CMK (cell line): ENCODE measurements around the gene GREB1.

Experiments used
- DNase-seq: peaks from one replicate; pipeline ENCODE4 v3.0.0-alpha.2; 2010; ENCODE audit warnings: low read depth

GREB1 gene

DNA sequence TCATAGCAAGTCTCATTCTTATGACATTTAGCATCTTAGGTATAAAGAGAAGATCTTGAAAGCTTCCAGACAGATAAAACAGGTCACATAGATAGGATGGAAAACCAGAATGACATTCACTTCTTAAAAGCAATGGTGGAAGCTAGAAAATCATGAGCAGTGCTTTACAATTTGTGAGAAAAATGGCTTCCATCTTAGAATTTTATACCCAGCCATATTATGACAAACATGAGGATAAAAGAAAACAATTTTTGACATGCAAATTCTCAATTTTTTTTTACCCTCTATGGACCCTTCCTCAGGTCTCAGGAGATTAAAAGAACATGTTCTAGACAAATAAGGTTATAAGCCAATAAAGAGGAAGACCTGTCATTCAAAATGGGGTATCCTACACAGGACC, 129.0 kb downstream of the GREB1 start:
- DNase-seq = no peak

DNA sequence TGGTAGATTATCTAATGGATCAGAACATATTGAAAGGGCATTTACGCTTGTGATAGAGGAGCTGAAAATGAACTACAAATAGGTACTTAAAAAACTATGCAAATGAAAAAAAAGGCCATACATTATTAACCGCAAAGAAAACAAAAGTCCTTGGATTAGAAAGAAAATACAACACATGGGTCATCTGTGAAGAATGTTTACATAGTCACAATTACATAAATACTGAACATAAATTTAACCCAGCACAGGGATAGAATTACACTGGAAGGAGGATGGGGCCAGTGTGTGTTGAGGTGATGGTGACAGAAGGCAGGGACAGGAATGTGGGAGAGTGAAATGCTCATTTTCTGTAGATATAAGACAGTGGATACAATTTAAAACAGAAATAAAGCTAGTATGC, 129.6 kb downstream of the GREB1 start:
- DNase-seq = no peak

DNA sequence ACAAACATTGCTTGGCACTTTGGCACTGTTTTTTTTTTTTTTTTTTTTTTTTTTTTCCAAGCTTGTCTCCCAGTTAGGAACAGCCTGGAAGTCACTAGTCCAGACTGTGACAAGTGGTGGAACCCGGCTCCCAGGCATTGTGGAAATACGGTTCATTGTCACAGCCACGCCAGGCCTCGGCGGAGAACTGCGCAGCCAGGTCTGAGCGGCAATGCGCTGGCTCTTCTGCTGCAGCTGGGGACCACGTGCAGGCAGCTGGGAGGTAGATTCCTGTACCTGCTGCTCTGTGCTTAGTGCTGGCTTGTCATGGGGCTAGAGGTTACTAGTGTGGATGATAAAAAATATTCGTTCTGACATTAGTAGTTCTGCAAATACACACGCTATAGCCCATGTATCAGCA, 131.2 kb downstream of the GREB1 start:
- no peak for DNase-seq

DNA sequence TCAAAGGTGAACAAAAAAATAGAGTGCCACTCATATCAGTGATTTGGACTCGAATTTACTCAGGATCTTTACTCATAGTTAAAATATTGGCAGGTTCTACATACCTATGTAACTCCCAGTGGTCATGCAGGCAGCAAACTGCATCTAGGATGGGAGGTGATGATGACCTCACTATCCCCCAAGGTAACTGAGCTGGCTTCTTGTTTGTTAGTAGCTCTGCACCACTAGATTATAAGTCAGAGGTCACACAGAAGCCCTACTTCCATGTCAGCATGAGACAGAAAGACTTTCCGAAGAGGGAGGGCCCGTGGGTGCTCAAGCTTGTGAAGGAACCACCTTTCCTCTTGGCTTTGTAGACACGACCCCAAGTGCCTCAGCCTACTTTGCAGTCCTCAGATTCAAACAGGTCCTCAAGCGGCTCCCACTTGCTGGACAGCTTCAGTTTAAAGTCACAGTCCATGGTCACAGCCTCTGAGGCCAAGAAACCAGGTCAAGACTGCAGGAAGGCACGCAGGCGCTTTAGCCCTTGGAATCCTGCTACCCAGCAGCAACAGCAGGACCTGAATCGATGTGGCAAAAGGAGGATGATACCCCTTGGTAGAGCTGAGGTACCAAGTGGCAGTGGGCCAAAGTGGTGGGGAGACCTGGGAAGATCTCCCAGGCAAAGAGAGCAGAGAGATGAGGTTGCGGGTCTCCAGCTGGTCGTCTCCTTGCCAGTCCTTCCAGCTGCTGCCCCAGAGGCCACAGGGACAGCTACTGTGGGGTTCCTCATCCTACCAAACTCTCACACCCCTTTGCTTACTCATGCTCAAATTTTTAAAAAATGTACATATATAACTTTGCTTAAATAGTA, 131.9 kb downstream of the GREB1 start:
- DNase-seq = no peak

DNA sequence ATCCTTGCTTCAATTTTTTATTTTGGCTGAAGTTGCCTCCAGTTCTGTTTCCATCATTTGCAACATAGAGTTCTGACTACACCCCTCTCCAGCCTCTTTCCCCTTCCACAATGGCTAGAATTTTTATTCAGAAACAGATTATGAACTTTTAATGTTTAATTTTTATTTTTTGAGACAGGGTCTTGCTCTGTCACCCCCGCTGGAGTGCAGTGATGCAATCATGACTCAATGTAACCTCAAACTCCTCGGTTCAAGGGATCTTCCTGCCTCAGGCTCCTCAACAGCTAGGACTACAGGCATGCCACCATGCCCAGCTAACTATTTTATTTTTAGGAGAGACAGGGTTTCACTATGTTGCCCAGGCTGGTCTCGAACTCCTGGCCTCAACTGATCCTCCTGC, 133.3 kb downstream of the GREB1 start:
- no peak for DNase-seq

DNA sequence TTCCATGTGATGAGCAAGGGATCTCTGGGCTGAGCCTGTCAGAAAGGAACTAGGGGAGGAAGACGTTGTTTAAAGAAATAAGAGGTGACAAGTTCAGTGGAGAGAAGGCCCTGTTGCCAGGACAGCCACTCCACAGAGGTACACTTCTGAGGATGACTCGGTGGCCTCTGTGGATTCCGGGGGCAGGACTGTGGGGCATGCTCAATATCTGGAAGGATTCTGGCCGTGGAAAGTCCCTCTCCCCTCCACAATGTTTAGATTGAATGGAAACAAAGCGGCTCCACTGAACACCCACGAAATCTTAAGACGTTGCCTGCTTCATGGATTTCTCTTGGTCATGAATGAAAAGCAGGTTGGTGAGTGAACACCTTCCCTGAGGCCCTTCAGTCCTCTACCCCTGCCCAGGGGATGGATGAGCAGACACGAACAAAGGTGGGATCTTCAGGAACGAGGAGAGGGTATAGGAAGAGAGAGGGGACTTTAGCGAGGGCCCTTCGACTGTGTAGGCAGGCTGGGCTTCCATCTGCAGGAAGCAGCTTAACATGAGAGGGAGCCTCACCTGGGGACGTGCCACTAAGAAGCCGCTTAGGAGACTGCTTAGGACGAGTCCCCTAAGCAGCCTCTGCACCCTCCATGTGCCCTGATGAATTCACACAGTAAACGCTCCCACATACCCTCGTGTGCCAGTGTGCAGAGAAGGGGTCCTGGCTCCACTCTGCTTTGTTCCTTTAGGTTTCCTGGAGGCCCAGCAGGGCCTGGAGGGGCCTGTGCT, 134.2 kb downstream of the GREB1 start:
- DNase-seq = no peak

DNA sequence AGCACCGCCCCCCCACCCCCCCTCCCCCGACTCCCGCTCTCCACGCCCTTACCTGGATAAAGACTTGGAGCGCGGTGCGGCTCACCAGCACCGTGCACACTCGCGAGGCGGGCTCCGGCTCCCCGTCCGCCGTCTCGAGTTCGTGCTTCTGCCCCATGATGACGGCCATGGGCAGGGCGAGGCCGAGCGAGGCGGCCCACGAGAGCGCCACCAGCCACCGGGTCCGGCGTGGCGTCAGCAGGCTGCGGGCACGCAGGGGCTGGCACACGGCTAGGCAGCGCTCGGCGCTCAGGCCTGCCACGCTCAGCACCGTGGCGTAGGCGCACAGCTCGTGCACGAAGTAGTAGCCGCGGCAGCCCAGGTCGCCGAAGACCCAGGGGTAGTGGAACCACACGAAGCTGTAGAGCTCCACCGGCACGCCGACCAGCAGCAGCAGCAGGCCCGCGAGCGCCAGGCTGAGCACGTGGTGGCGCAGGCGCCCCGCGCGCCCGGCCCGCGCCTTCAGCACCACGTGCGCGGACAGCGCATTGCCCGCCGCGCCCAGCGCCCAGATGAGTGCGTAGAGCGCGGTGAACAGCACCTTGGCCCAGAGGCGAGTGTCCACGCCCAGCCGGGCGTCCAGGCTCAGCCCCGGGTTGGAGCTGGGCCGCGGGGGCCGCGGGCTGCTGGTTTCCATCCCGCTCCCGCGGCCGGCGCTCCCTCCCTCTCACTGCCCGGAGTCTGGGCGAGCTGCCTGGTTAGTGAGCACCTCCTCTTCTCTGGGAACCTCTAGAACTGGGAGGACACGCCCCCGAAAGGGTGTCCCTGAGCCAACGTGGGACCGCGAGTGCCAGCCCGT, 135.8 kb downstream of the GREB1 start, which contains the start of gene NTSR2:
NTSR2 (minus strand) TSS at position 742 of the 838 bp plus-strand sequence; CDS start at position 676, 66 bp downstream.
- no peak for DNase-seq

DNA sequence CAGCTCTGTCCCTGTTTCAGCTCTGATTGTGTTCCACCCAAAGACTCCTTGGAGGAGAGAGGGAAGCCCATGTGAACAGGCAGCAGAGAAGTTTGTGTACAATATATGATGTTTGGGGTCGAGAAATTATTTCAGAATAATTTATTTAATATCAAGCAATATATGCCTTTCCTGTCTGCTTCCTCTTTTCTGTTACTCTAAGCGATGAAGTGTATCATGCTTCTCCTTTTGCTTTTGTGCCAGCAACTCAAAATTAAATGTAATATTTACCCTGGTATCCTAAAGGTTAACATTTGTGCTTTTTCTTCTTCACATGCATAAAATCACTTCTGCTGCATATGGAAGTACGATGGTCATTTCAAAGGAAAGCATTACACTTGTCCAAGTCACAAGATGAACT, 138.6 kb downstream of the GREB1 start:
- no peak for DNase-seq

DNA sequence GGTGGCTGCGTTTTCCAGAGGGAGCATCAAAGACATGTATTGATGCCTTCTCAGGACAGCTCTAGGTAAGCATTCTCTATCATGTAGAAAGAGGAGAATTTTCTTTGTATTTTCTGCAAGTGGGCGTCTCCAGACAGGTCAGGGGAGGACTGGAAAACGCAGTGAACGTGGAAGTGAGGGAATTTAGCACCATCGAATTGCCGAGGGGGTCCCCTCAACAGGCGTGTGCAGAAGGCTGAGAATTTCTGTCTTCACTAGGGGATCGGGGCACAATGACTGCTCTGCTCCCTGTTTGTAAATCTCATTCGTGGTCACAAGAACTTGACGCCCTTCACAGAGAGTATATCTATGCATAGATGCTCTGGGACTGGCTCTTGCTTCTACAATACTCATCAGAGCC, 141.1 kb downstream of the GREB1 start:
- no peak for DNase-seq

DNA sequence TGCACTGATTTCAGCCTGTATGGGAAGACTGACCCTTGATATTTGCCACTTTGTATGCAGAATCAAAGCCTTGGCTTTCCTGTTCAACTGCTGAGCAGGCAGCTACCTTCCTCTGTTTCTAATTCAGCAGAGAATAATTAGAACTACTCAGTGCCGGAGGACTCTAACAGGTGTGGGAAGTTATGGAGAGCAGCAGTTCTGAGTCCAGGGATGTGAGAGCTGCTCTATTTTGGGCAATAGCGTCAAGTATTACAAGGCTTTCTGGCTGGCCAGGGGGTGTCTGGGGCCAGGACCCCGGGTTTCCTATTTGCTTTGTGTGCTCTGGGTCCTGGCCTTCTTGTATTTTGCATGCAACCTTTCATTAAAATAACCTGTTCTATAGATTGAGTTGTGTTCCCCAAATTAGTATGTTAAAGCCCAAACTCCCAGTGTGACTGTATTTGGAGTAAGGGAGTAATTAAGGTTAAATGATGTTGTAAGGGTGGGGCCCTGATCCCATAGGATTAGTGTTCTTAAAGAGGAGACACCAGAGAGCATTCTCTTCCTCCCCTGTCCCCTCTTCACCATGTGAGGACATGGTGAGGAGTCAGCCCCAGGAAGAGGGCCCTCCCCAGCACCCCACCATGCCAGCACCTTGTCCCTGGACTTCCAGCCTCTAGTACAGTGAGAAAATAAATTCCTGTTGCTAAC, 141.7 kb downstream of the GREB1 start:
- DNase-seq = no peak

DNA sequence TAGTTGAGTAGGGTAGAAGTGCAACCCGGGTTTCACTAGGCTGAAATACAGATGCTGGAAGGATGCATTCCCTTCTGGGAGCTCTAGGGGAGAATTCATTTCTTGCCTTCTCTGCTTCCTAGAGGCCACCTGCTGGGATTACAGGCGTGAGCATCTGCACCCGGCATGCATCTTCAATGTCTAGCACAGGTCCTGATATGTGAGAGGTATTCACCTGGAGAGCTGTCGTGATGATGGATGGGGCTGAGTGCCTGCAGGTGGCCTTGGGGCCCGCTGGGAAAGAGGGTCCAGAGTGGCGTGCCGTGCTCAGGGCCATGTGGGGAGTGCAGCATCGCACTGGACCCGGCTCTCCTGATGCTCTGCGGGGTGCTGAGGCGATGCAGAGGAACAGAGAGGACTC, 142.8 kb downstream of the GREB1 start:
- DNase-seq = no peak

DNA sequence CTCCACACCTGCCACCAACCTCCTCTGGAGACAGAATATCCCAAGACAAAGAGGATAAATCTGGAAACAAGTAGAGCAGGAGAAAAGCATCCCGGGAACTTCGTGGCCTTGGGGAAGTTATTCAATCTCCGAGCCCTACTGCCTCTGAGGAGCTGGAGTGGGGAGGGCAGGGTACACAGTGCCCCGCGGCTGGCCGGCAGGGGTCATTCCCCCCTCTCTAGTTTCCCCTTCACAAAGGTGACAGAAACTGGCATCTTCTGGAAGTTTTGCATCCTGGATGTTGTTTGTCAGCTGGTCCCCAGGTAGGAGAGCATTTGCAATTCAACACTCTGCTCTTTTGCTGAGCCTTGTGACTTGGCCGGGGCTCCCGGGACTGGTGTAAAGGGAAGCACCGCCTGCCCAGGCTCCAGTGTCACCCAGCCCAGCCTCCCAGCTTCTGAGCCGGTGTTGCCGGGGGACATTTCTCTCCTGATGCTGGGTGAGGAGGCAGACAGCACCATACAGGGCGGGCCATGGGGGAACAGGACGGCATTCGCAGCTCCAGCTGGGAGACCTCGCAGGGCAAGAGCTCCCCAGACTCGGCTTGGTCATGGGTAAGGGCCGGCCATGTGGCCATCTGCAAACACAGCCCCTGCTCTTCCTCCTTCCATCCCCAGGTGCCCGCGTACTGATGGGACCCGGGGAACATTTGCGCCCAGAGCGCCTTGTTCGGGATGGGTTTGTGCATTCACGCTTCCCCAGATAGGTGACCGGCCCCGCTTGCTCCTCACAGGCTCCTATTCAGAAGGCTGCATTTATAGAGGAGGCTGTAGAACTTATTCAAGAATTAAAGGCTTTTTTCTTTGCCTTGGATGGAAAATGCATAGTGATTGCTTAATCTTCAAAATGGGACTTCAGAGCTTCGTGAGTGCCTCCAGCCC, 143.6 kb downstream of the GREB1 start:
- no peak for DNase-seq

DNA sequence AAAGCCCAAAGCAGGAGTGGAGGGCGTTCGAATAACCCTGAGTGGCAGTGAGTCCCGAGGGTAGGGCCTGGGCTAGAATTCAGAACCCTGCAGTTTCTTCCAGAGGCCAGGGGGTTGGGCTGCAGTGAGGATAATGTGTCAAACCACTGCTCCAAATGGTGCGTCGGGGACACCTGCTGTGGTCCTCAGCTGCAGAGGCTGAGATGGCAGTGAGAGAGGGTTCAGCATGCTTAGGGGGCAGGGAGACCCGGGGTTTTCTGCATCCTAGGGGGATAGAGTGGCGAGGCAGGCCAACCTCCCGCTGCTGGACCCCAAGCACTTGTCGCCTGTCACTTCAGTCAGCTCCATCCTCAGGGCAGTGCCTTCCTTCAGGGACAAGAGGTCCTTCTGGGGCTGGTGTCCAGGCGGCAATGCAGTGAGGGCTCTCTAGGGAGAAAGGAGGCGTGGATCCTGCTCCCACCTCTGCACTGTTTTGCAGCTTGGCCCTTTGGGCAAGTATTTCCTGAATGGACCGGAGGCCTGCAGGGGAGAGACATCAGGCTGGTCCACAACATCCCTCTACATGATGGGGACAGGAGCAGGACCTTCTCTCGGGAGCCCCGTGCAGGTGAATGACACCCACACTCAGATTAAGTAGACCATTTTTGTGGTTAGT, 144.6 kb downstream of the GREB1 start:
- no peak for DNase-seq

DNA sequence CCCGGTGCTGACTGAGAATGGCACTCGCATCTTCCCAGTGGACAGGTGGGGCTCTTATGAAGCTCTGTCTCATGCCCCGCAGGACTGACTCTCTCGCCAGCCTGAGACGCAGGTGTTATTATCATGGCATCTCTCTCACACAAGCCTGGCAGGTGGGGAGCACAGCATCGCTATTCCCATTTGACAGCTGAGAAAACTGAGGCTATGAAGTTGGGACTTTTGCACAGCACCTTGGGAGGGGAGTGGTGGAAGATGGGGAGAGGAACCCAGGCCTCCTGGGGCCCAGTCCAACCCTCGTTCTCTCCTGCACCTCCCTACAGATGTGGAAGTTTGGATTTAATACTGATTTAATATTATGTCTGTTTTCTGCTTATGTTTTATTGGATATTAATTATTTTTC, 145.2 kb downstream of the GREB1 start:
- DNase-seq = no peak

DNA sequence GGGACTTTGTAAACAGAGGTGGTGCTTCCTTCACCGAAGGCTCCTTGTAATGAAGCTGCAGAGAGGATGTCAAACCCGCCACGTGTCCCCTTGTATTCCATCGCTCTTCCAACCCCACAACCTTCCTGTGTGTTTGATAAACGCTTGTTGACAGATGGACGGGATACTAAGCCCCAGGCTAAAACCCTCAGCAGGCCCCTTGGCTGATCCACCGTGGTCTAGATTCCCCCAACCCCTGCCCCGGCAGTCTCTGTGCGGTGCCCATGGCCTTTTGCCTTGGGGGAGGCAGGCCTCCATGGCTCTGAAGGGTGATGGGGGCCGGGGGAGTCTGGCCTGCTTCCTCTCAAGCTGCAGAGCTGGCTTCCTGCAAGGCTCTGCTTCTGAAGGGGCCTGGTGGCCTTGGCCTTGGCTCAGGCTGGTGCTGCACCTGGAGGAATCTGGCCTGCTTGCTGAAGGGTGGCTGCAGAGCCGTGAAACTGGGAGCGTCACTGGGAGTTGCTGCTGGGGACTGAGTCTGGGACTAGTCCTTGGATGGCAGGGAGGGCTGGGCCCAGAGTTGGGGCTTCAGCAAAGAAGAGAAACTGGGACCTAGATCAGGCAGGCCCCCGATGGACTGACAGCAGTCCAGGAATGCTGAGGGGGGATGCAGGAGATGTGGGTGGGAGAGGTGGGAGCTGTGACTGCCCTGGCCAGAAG, 145.8 kb downstream of the GREB1 start:
- DNase-seq = no peak

DNA sequence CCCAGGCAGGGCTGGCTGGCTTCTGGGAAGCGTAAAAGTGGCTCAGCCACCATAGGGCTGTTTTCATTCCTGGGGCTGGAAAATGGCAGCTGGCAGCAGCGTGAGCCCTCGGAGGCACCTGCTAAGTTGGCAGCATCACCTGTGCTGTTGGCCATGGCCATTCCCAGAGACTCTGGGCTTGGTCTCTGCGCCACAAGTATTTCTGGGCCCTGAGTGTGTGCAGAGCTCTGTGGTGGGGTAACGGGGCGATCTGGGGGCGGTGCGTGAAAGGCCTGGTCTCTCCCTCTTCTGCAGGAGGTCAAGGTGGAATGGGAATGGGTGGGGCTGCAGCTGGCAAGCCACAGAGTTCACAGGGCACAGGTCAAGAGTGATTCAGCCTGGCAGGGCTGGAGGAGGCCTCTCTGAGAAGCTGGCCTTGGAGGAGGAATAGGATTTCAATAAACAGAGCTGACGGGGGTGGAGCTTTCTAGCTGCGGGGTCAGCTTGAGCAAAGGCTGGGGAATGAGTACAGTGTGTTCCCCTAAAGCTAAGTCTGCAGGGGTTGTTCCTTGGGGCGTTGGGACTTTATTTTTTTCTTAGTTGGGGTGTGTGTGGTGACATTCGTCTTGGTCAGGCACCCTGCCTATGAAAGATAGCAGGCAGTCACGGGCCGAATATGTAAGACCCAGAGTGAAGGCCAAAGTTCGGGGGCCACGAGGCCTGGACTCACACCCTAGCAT, 146.5 kb downstream of the GREB1 start:
- no peak for DNase-seq

DNA sequence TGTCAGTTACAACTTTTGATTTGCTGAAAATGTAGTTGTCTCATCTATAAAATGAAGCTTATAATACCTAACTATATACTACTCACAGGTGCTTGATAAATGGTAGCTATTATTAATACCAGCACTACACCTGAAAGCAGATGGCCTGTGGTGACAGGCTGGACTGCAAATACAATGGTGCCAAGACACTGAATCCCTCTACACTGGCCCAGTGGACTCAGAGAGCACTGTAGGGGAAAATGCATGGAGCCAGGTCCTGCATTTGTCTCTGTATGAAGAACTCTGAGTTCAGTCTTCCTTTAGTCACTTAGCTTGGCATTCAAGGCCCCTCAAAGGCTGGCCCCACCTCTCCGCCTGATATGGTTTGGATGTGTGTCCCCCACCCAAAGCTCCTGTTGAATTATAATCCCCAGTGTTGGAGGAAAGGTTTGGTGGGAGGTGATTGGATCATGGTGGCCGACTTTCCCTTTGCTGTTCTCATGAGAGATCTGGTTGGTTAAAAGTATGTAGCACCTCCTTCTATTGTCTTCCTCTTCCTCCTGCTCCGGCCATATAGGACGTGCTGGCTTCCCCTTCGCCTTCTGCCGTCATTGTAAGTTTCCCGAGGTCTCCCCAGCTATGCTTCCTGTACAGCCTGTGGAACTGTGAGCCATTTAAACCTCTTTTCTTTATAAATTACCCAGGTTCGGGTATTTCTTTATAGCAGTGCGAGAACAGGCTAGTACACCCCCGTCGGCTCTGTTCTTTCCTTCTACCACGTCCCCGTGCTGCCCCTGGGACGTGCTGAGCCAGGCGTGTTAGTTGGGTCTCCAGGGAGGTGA, 147.3 kb downstream of the GREB1 start:
- no peak for DNase-seq
